Fibroblast of skin of abdomen (primary cell): ENCODE data around the gene MRAP2.
"Not testable (repeated sequence)": the region's sequence is repeated elsewhere in the genome, so short reads cannot be mapped to it uniquely, and the experiment has no call there.

Experiments used
- DNase-seq: peaks from one replicate; pipeline ENCODE4 v3.0.0-alpha.2; 2013

Gene MRAP2

GRCh38 chr6:84032000-84032399, 1.6 kb upstream of the MRAP2 start:
- not testable (repeated sequence) for DNase-seq

- DNase-seq = no peak
Measured at GRCh38 chr6:84035484-84035883, 1.9 kb downstream of the MRAP2 start.

DNA sequence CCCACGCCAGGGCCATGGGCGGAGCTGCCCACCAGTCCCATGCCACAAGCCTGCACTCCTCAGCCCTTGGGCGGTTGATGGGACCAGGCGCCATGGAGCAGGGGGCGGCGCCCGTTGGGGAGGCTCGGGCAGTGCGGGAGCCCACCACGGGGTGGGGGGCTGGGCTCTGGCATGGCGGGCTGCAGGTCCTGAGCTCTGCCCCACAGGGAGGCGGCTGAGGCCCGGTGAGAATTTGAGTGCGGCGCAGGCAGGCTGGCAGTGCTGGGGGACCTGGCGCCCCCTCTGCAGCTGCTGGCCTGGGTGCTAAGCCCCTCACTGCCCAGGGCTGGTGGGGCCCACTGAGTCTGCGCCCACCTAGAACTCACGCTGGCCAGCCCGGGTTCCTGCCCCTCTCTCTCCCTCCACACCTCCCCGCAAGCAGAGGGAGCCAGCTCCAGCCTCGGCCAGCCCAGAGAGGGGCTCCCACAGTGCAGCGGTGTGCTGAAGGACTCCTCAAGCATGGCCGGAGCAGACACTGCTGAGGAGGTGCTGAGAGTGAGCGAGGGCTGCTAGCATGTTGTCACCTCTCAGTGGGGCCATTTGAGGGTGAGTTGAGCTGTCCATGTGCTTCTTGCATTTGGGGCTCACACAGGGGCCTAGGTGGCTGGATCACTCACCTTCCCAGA, 4.0 kb downstream of the MRAP2 start:
- DNase-seq = no peak

DNA sequence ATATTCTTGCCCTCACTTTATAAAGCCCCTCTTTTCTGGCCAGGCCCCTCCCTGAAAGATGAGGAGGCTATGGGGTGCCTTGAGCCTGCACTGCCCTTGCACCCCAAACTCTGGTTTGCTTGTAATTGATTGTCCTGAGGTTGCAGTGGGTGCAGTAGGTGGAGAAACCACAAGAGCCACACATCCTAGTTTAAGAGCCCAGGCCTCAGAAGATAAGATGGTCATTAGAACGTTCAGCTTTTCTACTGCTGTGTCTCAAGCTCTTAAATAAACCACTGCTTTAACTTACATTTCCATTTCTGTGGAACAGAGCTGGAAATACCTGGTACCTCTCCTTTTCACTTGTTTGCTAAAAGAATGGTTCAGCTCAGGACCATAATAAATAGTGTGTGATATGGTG, 9.0 kb downstream of the MRAP2 start:
- no peak for DNase-seq

GRCh38 chr6:84043555-84043954, 10.0 kb downstream of the MRAP2 start:
- DNase-seq = no peak

DNA sequence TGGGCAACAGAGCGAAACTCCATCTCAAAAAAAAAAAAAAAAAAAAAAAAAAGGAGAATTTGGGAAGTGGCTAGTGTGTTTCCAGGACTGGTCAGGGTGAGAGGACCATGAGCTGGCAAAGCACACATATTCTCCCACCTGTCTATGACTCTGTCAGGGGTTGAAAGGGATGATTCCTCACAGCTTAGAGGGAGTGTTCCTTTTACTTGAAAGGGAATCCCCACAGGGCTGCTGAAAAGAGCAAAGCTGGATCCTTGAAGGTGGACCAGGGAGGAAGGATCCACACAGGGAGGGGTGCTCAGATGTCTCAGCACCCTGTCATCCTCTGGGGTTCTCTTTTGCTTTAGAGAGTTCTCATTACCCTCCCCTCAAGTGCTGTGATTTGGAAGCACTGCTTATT, 13.2 kb downstream of the MRAP2 start:
- no peak for DNase-seq

DNA sequence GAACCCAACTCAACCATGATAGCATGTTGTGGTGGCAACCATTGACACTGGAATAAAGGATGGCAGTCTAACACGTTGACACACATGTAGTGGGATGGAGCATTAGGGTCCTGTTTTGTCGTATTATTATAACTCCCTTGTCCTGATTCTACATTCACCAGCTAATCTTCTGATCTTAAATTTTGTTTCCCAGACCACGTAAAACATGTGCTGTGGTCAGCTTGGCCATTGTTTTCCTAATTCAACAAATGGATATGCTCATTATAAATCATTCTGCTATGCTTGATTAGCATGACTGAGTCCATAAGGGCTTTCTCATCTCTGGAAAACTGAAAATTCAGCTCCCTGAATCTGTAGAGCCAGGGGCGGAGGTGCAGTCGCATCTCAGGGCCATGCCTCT, 15.0 kb downstream of the MRAP2 start:
- DNase-seq = no peak

DNA sequence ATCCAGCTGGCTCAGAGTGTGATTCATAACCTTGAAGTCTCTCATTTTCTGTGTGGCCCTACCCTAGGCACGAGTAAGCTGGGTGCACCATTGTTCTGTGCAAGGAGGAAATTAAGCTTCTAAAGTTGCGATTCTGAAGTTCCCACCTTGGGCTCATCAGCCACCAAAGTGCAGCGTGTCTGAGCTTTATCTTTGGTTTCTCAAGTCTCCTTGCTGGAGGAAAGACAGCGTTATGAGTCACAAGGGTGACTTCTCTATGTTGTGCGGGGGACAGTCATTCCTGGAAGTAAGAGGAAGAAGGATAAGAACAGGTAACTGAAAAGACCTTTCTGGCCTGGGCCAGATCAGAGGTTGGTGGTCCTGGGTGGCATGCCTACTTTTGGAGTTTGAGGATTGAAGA, 16.8 kb downstream of the MRAP2 start:
- no peak for DNase-seq

GRCh38 chr6:84052204-84052882, 18.8 kb downstream of the MRAP2 start:
- peak; percentile 53 for DNase-seq

GRCh38 chr6:84052883-84053241, 19.3 kb downstream of the MRAP2 start:
- DNase-seq = no peak

DNA sequence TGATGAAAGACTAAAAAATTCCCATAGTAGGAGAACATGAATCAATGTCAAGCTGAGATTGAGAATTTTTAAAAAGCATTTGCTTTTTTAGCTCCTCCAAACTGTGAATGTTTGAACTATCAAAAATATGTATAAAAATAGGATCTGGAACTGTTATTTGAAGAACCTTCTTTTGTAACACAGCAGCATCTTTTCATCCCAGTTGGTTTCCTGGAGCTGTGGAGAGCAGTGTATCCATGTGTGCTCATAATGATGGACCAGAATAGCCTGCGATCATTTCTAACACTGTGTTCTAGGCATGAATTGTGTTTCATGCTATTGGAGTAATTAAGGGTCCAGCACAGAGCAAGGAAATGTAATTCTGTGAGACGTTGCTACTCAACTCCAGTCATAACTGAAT, 22.1 kb downstream of the MRAP2 start:
- DNase-seq = no peak

- DNase-seq = no peak
Measured at GRCh38 chr6:84057908-84058307, 24.3 kb downstream of the MRAP2 start.

GRCh38 chr6:84059082-84059481, 25.5 kb downstream of the MRAP2 start:
- no peak for DNase-seq

DNA sequence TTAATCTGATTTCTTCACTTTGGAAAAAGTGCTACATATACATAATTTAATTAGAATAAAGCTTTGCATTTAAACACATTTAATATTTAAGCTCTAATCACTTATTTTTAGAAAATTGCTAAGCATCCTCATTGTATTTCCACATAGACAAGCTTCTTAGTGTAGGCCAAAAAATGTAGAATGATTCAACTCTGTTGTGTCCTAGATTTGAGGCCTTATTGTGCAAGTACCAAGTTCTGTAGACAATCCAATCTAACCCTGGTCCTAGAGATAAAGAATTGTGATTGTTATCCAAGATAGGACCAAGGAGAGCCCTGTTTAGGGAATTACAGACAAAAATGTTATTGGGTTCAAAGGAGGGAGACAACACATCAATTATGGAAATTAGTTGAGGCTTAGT, 27.6 kb downstream of the MRAP2 start:
- no peak for DNase-seq

- DNase-seq = no peak
Measured at GRCh38 chr6:84061613-84062398, 28.2 kb downstream of the MRAP2 start.

DNA sequence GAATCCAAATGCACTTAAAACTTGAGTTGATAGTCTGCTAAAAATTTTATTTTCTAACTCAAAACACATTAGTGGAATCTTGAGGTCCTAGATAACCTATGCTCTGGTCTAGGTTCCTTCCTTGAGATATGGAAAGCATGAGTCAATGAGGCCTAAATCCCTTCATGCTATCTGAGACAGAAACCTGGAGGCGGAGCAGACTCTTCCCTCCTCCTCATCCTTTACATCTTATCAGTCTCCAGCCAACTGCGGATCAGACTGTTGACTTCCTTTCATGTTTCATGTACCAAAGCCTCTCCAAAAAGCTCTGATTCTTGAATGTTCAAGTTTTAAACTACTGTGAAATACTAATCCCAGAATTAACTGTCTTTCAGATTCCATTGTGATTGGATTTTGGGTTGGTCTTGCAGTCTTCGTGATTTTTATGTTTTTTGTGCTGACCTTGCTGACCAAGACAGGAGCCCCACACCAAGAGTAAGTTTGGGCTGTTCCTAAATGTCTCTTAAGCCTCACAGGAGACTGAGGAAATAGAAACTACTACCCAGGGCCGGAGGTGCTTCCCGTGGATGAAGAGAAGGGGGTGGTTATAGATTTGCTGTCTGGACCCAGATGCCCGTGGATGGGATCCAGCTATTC, 29.1 kb downstream of the MRAP2 start:
- no peak for DNase-seq

GRCh38 chr6:84065693-84066290, 32.2 kb downstream of the MRAP2 start:
- DNase-seq = peak; percentile 2

GRCh38 chr6:84066536-84066935, 33.0 kb downstream of the MRAP2 start:
- no peak for DNase-seq

- DNase-seq = not testable (repeated sequence)
Measured at GRCh38 chr6:84068873-84069272, 35.3 kb downstream of the MRAP2 start.

GRCh38 chr6:84072442-84072997, 38.9 kb downstream of the MRAP2 start:
- no peak for DNase-seq

DNA sequence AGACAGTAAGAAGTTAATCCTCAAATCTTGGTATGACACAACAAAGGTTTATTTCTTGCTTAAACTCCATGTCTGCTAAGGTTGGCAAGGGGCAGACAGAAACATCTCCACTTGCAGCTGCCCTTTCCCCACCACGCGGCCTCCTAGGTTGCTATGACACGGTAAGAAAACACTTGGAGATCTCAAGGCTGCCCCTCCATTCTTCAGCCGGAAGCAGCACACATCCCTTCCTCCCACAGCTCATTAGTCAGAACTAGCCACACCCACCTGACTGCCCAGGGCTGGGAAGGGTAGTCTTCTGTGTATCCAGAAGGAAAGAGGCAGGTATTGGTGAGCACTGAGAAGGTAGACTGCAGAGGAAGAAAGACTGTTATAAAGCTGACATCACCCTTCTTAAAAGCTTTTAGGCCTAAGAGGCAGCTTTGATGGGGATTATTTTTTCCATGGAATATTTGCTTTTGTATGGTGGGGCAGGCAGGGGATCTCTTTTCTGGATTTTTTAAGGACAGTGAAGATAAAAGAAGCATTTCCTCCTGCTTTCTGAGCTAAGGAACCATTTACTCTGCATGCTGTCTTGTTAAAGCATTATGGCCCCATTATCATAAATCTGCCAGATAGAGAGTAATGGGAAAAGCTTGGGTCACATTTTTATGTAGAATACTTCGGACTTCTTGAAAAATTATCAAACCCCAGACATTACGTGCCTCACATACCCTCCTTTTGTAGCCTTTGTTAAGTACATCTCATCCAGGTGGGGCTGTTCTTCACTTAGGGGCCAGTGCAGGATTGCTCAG, 41.6 kb downstream of the MRAP2 start:
- DNase-seq = peak; percentile 14

- no peak for DNase-seq
Measured at GRCh38 chr6:84077645-84078044, 44.1 kb downstream of the MRAP2 start.
